Neuronal stem cell (in vitro differentiated cells): ENCODE results near the gene NOXO1.
A peak's percentile ranks its signal among the peaks of the same experiment; 100 is the strongest.

Source experiments
- DNase-seq: peaks from one replicate; pipeline ENCODE4 v3.0.0-alpha.2; 2013; ENCODE audit warnings: low spot score
- H2AFZ ChIP-seq: one replicate; pipeline ENCODE4 v1.6.1; 2013; ENCODE audit warnings: mild to moderate bottlenecking, low read length, inconsistent platforms
- H2AK5ac ChIP-seq: 2 replicates; pipeline ENCODE4 v1.6.1; 2013; ENCODE audit warnings: low read depth, mild to moderate bottlenecking, inconsistent platforms, low read length, moderate library complexity, mixed read lengths
- H2BK120ac ChIP-seq: 2 replicates; pipeline ENCODE4 v1.6.1; 2013; ENCODE audit warnings: low read depth, mild to moderate bottlenecking, inconsistent platforms, low read length, moderate library complexity, mixed read lengths
- H2BK12ac ChIP-seq: one replicate; pipeline ENCODE4 v1.6.1; 2013; ENCODE audit warnings: low read length, inconsistent platforms
- H2BK15ac ChIP-seq: 2 replicates; pipeline ENCODE4 v1.6.1; 2013; ENCODE audit warnings: mild to moderate bottlenecking, low read length, inconsistent platforms, mixed read lengths
- H2BK5ac ChIP-seq: one replicate; pipeline ENCODE4 v1.6.1; 2013; ENCODE audit warnings: inconsistent platforms, mild to moderate bottlenecking, low read length, moderate library complexity
- H3K14ac ChIP-seq: one replicate; pipeline ENCODE4 v1.6.1; 2013; ENCODE audit warnings: low read length, inconsistent platforms
- H3K18ac ChIP-seq: 2 replicates; pipeline ENCODE4 v1.6.1; 2013; ENCODE audit warnings: low read length, inconsistent platforms
- H3K23ac ChIP-seq: 2 replicates; pipeline ENCODE4 v1.6.1; 2013; ENCODE audit warnings: low read depth, mild to moderate bottlenecking, mixed read lengths, low read length, inconsistent platforms; ENCODE audit not compliant: poor library complexity
- H3K27ac ChIP-seq: replicated peaks from 3 replicates; pipeline ENCODE4 v1.5.1; 2013; ENCODE audit warnings: low read length, inconsistent platforms
- H3K27me3 ChIP-seq, 3 experiments: 2 replicates each; pipeline ENCODE4 v1.6.1; 2013; ENCODE audit warnings: low read length in 3 of 3, mild to moderate bottlenecking in 2 of 3, inconsistent platforms in 1 of 3, low read depth in 1 of 3, mixed read lengths in 1 of 3, moderate library complexity in 1 of 3; ENCODE audit not compliant: control insufficient read depth in 3 of 3, insufficient read depth in 3 of 3
- H3K36me3 ChIP-seq, 2 donors: replicated peaks in 1 of 2; 2 replicates each; pipeline ENCODE4 v1.6.1; 2013; ENCODE audit warnings: low read length in 2 of 2; ENCODE audit not compliant: control insufficient read depth in 2 of 2, insufficient read depth in 2 of 2
- H3K4ac ChIP-seq: 2 replicates; pipeline ENCODE4 v1.6.1; 2013; ENCODE audit warnings: inconsistent platforms, mild to moderate bottlenecking, low read length, moderate library complexity
- H3K4me1 ChIP-seq, 2 donors: 1 replicate in 1 of 2; 2 replicates in 1 of 2; pipeline ENCODE4 v1.6.1; 2013; ENCODE audit warnings: low read length in 2 of 2, low read depth in 1 of 2; ENCODE audit not compliant: control insufficient read depth in 2 of 2, insufficient read depth in 1 of 2
- H3K4me2 ChIP-seq: one replicate; pipeline ENCODE4 v1.6.1; 2013; ENCODE audit warnings: mild to moderate bottlenecking, low read length, inconsistent platforms; ENCODE audit not compliant: insufficient read depth, poor library complexity, severe bottlenecking
- H3K4me3 ChIP-seq, 2 donors: 2 replicates each; pipeline ENCODE4 v1.5.1; 2013; ENCODE audit warnings: low read length in 2 of 2, mild to moderate bottlenecking in 2 of 2, inconsistent platforms in 1 of 2, moderate library complexity in 1 of 2
- H3K79me1 ChIP-seq: one replicate; pipeline ENCODE4 v1.6.1; 2013; ENCODE audit warnings: low read depth, mild to moderate bottlenecking, inconsistent platforms, low read length, moderate library complexity
- H3K9ac ChIP-seq: one replicate; pipeline ENCODE4 v1.6.1; 2013; ENCODE audit warnings: mild to moderate bottlenecking, low read depth, low read length, inconsistent platforms; ENCODE audit not compliant: poor library complexity
- H3K9me3 ChIP-seq, 2 donors: replicated peaks in 1 of 2; 2 replicates each; pipeline versions ENCODE3 to v1.6.1; 2013; ENCODE audit warnings: low read length in 2 of 2, mild to moderate bottlenecking in 2 of 2, inconsistent platforms in 1 of 2, low read depth in 1 of 2, mixed read lengths in 1 of 2, moderate library complexity in 1 of 2; ENCODE audit not compliant: control insufficient read depth in 2 of 2, insufficient read depth in 1 of 2
- H4K8ac ChIP-seq: one replicate; pipeline ENCODE4 v1.6.1; 2013; ENCODE audit warnings: low read depth, mild to moderate bottlenecking, inconsistent platforms, low read length, moderate library complexity
- H4K91ac ChIP-seq: one replicate; pipeline ENCODE4 v1.6.1; 2013; ENCODE audit warnings: low read length, low read depth, mild to moderate bottlenecking, inconsistent platforms; ENCODE audit not compliant: poor library complexity
- WGBS, 2 donors: extraction: QIAGEN DNeasy Blood & Tissue Kit; methylation state at CpG; one replicate each; pipeline ENCODE4 v1.1.7; 2013; ENCODE audit warnings: missing lambda C conversion rate in 2 of 2, mixed read lengths in 1 of 2; ENCODE audit not compliant: insufficient read length in 2 of 2, insufficient replicate concordance in 1 of 2; ENCODE audit errors: extremely low coverage in 2 of 2; 5-methylcytosine and 5-hydroxymethylcytosine counted together

The NOXO1 gene

GRCh38 chr16:1987198-1987597 is 5.9 kb upstream of the NOXO1 start:
- H3K23ac ChIP-seq, result peak overlapping the region; percentile 80
- no peak overlapping the region for H4K8ac ChIP-seq
- no peak overlapping the region for H4K91ac ChIP-seq
- no peak overlapping the region for H3K14ac ChIP-seq
- no CpG with 5 or more reads among the region's 10 CpGs for WGBS, 2 donors
- H3K36me3 ChIP-seq, result peaks cover 22 to 24% of the 10 kb centered on the region in 2 donors
- H3K4ac ChIP-seq, result no peak overlapping the region
- no peak overlapping the region for H3K4me2 ChIP-seq
- peaks cover 22 to 27% of the 10 kb centered on the region in 2 donors for H3K4me1 ChIP-seq
- H3K79me1 ChIP-seq, result peaks cover 13% of the 10 kb centered on the region
- no peak overlapping the region for H3K18ac ChIP-seq
- H2BK120ac ChIP-seq, result no peak overlapping the region
- no peak overlapping the region for H2BK12ac ChIP-seq
- peaks cover 18 to 40% (median 28%) of the 10 kb centered on the region in 3 experiments for H3K27me3 ChIP-seq
- DNase-seq, result no peak
- no peak overlapping the region for H3K4me3 ChIP-seq
- H3K9me3 ChIP-seq, result peaks cover 0 to 4% of the 10 kb centered on the region in 2 donors
- no peak overlapping the region for H3K9ac ChIP-seq
- no peak overlapping the region for H2AFZ ChIP-seq
- no peak overlapping the region for H2BK15ac ChIP-seq
- H2AK5ac ChIP-seq, result no peak overlapping the region
- H3K27ac ChIP-seq, result no peak overlapping the region
- H2BK5ac ChIP-seq, result no peak overlapping the region

DNA sequence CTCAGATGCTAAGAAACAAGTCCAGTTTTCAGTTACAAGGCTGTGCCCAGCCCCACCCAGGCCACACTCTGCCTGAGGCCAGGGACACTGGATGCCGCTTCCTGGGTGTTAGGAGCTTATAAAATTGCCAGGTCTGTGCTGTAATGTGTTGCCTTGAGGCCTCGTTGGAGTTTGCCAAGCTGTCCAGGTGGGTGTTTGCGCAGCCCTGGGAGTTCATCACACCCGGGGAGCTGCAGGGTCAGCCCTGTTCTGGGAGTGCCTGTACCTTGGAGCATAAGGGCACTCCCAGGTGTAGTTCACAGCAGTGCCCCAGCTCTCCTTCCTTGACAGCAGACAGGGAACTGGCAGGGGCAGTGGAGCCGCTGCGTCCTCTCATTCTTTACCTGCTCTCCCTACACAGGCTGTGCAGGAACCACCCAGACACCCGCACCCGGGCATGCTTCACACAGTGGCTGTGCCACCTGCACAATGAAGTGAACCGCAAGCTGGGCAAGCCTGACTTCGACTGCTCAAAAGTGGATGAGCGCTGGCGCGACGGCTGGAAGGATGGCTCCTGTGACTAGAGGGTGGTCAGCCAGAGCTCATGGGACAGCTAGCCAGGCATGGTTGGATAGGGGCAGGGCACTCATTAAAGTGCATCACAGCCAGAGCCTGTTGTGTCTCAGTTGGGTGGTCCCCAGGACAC is 4.3 kb upstream of the NOXO1 start:
- Histone ChIP-seq H3K36me3 (peaks cover 22 to 24% of the 10 kb centered on the region in 2 donors), H2BK5ac (no peak overlapping the region), H3K23ac (no peak overlapping the region), H2BK15ac (no peak overlapping the region), H3K4ac (no peak overlapping the region), H3K27me3 (peaks cover 14 to 42% (median 14%) of the 10 kb centered on the region in 3 experiments), H2BK120ac (no peak overlapping the region), H3K79me1 (peaks cover 13% of the 10 kb centered on the region), H2AFZ (no peak overlapping the region), H3K9me3 (no peaks in the 10 kb centered on the region), H2AK5ac (no peak overlapping the region), H3K4me2 (peak overlapping the region; percentile 76), H3K18ac (no peak overlapping the region), H4K8ac (no peak overlapping the region), H3K9ac (peak overlapping the region; percentile 18), H4K91ac (no peak overlapping the region), H3K4me1 (peaks cover 21 to 30% of the 10 kb centered on the region in 2 donors), H3K27ac (no peak overlapping the region), H3K4me3 (peak overlapping the region; percentile 24 to 87), H3K14ac (no peak overlapping the region), H2BK12ac (no peak overlapping the region)
- no peak for DNase-seq
- WGBS, 2 donors, result no CpG with 5 or more reads among the region's 14 CpGs

DNA sequence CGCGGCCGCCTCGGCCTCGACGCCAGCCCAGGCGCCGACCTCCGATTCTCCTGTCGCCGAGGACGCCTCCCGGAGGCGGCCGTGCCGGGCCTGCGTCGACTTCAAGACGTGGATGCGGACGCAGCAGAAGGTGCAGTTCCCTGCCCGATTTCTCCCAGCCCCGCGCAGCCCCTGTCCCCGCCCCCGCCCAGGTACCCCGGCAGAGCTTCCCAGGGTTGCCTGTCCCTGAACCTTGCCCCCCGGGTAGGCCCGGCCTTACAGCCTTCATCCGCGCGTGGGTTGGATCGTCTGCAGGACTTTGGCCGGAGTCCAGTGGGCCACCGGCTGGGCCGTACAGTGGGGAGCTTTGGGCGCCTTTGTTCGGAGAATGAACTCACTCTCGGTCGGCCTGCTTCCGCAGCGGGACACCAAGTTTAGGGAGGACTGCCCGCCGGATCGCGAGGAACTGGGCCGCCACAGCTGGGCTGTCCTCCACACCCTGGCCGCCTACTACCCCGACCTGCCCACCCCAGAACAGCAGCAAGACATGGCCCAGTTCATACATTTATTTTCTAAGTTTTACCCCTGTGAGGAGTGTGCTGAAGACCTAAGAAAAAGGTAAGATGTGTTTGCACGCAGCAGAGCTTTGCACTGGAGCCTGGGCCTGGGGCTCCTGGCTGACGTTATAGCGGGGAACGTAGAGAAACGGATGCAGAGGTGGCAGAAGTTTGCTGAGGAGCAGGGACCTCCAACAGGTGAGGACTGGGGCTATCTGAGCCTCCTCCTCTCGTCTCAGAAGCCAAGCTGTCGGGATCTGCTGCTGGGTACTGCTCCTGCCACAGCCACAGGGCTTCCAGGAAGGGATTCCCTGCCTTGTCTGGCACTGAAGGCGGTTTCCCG is 3.3 kb upstream of the NOXO1 start:
- no peak overlapping the region for H4K91ac ChIP-seq
- peak overlapping the region; percentile 86 for H3K9ac ChIP-seq
- peak overlapping the region; percentile 98 for H2AK5ac ChIP-seq
- H3K4me1 ChIP-seq, result peaks cover 17 to 34% of the 10 kb centered on the region in 2 donors
- H3K9me3 ChIP-seq, result no peaks in the 10 kb centered on the region
- peaks cover 22 to 24% of the 10 kb centered on the region in 2 donors for H3K36me3 ChIP-seq
- no peak overlapping the region for H4K8ac ChIP-seq
- H2BK12ac ChIP-seq, result peak overlapping the region; percentile 18
- no peak for DNase-seq
- H3K4ac ChIP-seq, result peak overlapping the region; percentile 94
- peak overlapping the region; percentile 97 for H3K18ac ChIP-seq
- no peak overlapping the region for H3K14ac ChIP-seq
- peak overlapping the region; percentile 35 for H2BK120ac ChIP-seq
- H3K23ac ChIP-seq, result peak overlapping the region; percentile 93
- WGBS, 2 donors, result no CpG with 5 or more reads among the region's 58 CpGs
- peaks cover 13% of the 10 kb centered on the region for H3K79me1 ChIP-seq
- H3K4me2 ChIP-seq, result peak overlapping the region; percentile 76
- peak overlapping the region; percentile 60 for H3K27ac ChIP-seq
- H2BK5ac ChIP-seq, result peak overlapping the region; percentile 47
- H3K4me3 ChIP-seq, result peak overlapping the region; percentile 87 to 93
- H2AFZ ChIP-seq, result peak overlapping the region; percentile 99
- H2BK15ac ChIP-seq, result peak overlapping the region; percentile 55
- H3K27me3 ChIP-seq, result peaks cover 9 to 46% (median 21%) of the 10 kb centered on the region in 3 experiments
